ENCODE measurements around the gene ELAVL4.

The ELAVL4 gene

DNA sequence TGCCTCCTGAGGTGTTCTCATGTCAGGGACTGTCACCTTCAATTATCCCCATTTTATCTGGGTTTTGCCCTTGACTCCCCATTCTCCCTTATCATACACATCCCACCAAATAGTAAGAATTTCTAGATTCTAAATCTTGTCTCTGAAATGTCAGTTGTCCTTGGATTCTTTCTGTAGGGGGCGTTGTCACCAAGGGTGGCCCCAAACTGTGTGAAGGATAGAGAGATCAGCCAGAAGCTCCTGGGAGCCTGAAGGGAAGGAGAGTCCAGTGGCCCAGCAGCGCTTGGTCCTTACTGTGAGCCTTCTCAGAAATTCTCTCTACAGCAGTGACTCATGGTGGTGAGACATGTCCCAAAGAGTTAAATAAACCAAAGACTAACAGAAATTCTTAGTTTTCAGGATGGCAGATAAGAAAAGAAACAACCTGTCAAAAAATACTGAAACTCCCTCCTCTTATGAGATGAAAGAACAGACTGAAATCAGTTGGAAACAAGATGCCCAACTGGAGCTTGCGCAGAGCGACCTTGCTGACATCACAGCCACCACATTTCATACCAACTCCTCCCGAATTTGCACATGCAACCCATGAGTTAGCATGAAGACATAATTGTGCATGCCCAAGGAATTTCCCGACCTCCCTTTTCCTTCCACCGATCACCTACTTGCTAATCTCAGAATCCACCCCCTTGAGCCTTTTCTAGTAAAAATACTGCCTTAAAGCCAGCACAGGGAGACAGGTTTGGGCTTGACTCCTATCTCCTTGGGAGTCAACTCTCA, 109.8 kb downstream of the ELAVL4 start:
- H3K36me3 Mint-ChIP-seq (ENCODE audit: low read depth) = no peaks in the 10 kb centered on the region

DNA sequence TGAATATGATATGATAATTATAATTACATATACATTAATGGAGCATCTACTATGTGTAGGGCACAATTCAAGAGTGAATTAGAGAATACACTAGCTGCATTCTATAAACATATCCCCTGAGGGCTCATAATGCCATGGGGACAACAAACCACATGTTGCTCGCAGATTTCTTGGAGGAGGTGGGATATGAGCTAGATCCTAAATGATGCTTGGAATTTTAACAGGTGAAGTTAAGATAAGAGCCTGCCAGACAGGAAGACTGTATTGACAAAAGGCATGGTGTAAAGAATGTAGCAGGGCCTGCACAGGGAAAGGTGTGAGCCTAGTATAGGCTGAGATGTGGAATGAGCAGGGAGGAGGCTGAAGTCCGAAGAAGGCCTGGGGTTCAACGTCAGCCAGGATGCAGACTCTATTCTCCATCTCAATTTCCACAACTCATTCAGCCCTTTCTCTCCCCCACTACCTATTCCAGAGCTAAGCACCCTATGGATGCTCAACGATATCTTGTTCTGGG, 120.2 kb downstream of the ELAVL4 start:
- H3K9me3 Mint-ChIP-seq = peaks cover 30% of the 10 kb centered on the region
- intact Hi-C loops (cut with micrococcal nuclease) = no loop called here
- H3K4me3 Mint-ChIP-seq = no peak overlapping the region
- H3K27me3 Mint-ChIP-seq = no peaks in the 10 kb centered on the region
- H3K27ac Mint-ChIP-seq = no peak overlapping the region
- H3K36me3 Mint-ChIP-seq (ENCODE audit: low read depth) = no peaks in the 10 kb centered on the region
- H3K4me1 Mint-ChIP-seq (ENCODE audit: low read depth) = no peaks in the 10 kb centered on the region

More for the DNA sequence above, 109.8 kb downstream of the ELAVL4 start:
- no peaks in the 10 kb centered on the region for H3K9me3 Mint-ChIP-seq
- H3K4me1 Mint-ChIP-seq (ENCODE audit: low read depth) = no peaks in the 10 kb centered on the region
- no peaks in the 10 kb centered on the region for H3K27me3 Mint-ChIP-seq
- intact Hi-C loops (cut with micrococcal nuclease) = no loop called here
- no peak overlapping the region for H3K27ac Mint-ChIP-seq
- H3K4me3 Mint-ChIP-seq = no peak overlapping the region

- no peaks in the 10 kb centered on the region for H3K36me3 Mint-ChIP-seq (ENCODE audit: low read depth)
- no peak overlapping the region for H3K4me3 Mint-ChIP-seq
- intact Hi-C loops (cut with micrococcal nuclease) = no loop called here
- H3K27ac Mint-ChIP-seq = no peak overlapping the region
- H3K9me3 Mint-ChIP-seq = peaks cover 17% of the 10 kb centered on the region
- H3K4me1 Mint-ChIP-seq (ENCODE audit: low read depth) = no peaks in the 10 kb centered on the region
- H3K27me3 Mint-ChIP-seq = no peaks in the 10 kb centered on the region
These were observed 122.5 kb downstream of the ELAVL4 start for GRCh38 chr1:50231209-50231608.

DNA sequence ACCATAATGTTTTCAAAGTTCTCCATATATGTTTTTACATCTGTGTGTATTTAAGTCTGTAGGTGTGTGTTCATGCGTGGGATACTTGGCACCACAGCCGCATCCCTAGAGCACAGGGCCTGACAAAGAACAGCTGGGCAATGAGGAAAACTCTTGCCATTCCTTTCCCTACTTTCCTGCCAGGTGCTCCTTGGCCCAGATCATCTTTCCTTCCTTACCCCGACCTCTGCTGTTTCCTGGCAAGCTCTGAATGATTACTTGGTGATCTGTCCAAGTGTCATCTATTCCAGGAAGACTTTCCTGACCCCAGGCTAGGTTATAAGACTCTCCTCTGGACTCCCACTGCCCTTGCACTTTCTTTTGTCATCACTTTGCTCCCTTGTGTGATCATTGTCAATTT, 123.6 kb downstream of the ELAVL4 start:
- intact Hi-C loops (cut with micrococcal nuclease) = no loop called here
- Mint-ChIP-seq H3K27me3 (no peaks in the 10 kb centered on the region), H3K36me3 (ENCODE audit: low read depth) (no peaks in the 10 kb centered on the region), H3K27ac (no peak overlapping the region), H3K4me3 (no peak overlapping the region), H3K4me1 (ENCODE audit: low read depth) (no peaks in the 10 kb centered on the region), H3K9me3 (peaks cover 9% of the 10 kb centered on the region)

DNA sequence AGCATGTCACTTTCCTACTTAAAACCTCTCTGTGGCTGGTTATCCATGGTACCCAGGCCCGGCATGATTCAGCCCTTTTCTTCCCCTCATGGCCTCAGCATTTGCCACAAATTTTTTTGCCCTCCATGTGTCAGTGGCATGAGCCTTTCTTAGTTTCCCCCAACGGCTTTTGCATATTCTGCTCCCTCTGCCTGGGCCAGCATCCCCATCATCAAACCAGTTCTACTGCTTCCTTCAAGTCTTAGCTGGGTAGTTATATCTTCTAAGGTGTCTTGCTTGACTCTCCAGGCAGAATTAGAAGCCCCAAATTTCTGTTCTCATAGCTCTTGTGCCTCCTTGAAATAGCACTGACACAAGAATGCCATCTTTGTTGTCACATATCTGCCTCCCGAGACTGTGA, 127.9 kb downstream of the ELAVL4 start:
- Mint-ChIP-seq H3K27ac (no peak overlapping the region), H3K9me3 (peaks cover 9% of the 10 kb centered on the region), H3K36me3 (ENCODE audit: low read depth) (no peaks in the 10 kb centered on the region), H3K4me1 (ENCODE audit: low read depth) (no peaks in the 10 kb centered on the region), H3K27me3 (no peaks in the 10 kb centered on the region), H3K4me3 (no peak overlapping the region)
- intact Hi-C loops (cut with micrococcal nuclease) = no loop called here

DNA sequence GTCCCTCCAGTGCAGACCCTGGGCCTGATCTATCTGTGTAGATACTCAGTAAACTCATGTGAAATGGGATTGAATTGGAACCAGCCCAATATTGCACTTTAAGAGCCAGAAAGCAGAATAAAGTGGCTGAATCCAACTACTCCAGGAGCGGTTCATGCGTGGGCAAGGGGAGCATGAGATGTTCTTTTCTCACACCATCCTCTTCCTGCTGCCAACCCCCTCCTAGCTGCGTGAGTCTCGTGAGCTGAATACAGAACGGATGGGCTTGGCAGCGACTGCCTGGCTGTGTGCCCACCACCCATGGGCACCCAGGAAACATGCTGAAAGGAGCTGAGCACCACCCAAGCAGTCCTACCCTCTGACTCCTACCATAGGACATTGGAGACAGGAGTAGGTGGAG, 128.3 kb downstream of the ELAVL4 start:
- Mint-ChIP-seq H3K36me3 (ENCODE audit: low read depth) (no peaks in the 10 kb centered on the region), H3K4me1 (ENCODE audit: low read depth) (no peaks in the 10 kb centered on the region), H3K27ac (no peak overlapping the region), H3K27me3 (no peaks in the 10 kb centered on the region), H3K9me3 (peaks cover 9% of the 10 kb centered on the region), H3K4me3 (no peak overlapping the region)
- intact Hi-C loops (cut with micrococcal nuclease) = no loop called here

DNA sequence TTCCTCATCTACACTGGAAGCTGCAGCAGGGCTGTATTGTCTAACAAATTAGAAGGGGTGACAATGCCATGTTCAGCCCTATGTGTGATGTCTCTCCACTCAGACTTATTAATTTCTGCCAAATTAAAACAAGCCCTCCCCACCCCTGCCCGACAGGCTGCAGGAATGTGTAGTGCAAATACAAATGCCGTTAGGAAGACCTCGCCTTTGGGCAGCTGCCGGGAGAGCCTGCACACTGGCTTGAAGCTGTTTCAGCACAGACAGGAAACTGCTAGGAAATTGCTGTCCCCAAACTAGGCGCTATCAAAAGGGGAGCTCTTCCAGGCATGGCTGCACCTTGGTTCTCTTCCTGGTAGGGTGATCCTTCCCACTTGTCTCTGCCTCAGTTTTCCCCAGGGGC, 135.2 kb downstream of the ELAVL4 start:
- Mint-ChIP-seq H3K27me3 (no peaks in the 10 kb centered on the region), H3K4me3 (no peak overlapping the region), H3K27ac (no peak overlapping the region), H3K4me1 (ENCODE audit: low read depth) (no peaks in the 10 kb centered on the region), H3K36me3 (ENCODE audit: low read depth) (no peaks in the 10 kb centered on the region), H3K9me3 (no peaks in the 10 kb centered on the region)
- intact Hi-C loops (cut with micrococcal nuclease) = no loop called here

- Mint-ChIP-seq H3K27ac (no peak overlapping the region), H3K4me1 (ENCODE audit: low read depth) (peaks cover 5% of the 10 kb centered on the region), H3K9me3 (no peaks in the 10 kb centered on the region), H3K36me3 (ENCODE audit: low read depth) (no peaks in the 10 kb centered on the region), H3K4me3 (no peak overlapping the region), H3K27me3 (peaks cover 3% of the 10 kb centered on the region)
- intact Hi-C loops (cut with micrococcal nuclease) = no loop called here
These were observed 138.1 kb downstream of the ELAVL4 start for GRCh38 chr1:50246869-50247268.

DNA sequence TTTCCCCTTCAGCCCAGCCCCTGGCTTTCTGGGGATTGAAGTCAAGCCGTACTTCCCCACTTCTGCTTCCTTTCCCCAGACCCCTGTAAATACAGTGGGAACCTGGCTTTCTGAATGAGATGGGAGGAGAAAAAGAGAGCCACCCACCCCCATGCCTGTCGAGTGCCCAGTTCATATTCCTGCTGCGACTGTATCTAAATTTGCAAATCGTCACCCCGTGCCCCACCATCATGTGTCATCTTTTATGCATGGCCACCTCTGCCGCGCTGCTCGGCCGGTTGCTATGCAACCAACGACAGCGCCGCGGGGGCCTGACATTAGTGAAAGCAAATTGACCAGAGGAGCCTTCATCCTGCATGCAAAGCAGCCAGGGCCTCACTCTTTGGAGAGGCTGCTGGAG, 143.0 kb downstream of the ELAVL4 start:
- Mint-ChIP-seq H3K36me3 (ENCODE audit: low read depth) (no peaks in the 10 kb centered on the region), H3K27me3 (peaks cover 3% of the 10 kb centered on the region), H3K4me3 (peak overlapping the region; percentile 48), H3K27ac (no peak overlapping the region), H3K9me3 (no peaks in the 10 kb centered on the region), H3K4me1 (ENCODE audit: low read depth) (peaks cover 6% of the 10 kb centered on the region)
- intact Hi-C loops (cut with micrococcal nuclease) = no loop called here

DNA sequence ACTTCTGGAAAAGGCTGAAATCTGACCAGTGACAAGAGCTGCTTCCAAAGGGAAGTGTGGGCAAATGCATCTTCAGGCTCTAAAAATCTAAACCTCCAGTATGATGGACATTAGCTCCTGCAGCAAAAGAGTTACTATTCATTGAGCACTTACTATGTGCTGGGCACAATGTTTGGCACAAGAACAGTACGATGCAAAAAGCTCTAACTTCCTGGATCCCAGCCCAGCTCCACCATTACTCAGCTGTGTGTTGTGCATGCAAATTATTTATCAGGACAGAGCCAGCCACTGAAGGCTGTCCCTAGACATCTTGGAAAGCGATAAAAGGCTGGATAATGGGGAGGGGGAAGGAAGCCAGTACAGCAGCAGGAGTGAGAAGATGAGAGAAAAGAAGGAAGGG, 143.5 kb downstream of the ELAVL4 start:
- H3K36me3 Mint-ChIP-seq (ENCODE audit: low read depth) = no peaks in the 10 kb centered on the region
- H3K9me3 Mint-ChIP-seq = no peaks in the 10 kb centered on the region
- intact Hi-C loops (cut with micrococcal nuclease) = no loop called here
- peaks cover 6% of the 10 kb centered on the region for H3K4me1 Mint-ChIP-seq (ENCODE audit: low read depth)
- H3K4me3 Mint-ChIP-seq = no peak overlapping the region
- no peak overlapping the region for H3K27ac Mint-ChIP-seq
- H3K27me3 Mint-ChIP-seq = peaks cover 3% of the 10 kb centered on the region
